GM10266 (cell line): Measurements from ENCODE around the gene CCT7.

Source experiments
- DNase-seq: peaks from one replicate; pipeline ENCODE4 v3.0.0; 2012; ENCODE audit errors: extremely low spot score
- TF ChIP-seq, protein P1 (sequence below): IDR thresholded peaks from 2 replicates; pipeline ENCODE4 v1.5.1; 2012; ENCODE audit warnings: mild to moderate bottlenecking, low read depth; ENCODE audit not compliant: control insufficient read depth, insufficient read depth; ENCODE audit errors: missing control alignments

CCT7 gene

DNA sequence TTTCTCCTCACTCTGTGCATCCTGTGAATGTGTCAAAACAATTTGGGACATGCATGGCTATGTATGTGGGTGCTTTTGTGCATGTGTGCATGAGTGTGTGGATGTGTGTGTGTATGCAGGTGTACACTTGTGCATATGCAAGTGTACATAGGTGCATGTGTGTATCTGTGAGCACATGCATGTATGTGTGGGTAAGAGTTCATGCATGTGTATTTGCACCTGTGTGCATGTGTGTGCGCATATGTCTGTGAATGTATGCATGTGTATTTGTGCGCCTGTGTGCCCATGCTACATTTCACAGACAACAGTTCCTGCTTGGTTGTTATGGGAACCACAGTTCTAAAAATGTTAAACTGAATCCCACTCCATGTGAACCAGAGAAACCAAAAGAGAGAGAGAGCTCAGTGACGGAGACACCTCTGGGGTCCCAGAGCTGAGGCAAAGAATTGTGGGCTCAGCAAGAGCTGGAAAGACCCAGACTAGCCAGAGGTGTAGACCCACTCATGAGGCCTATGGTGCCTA lies 52.1 kb downstream of the CCT7 start:
- TF ChIP-seq, protein P1, sequence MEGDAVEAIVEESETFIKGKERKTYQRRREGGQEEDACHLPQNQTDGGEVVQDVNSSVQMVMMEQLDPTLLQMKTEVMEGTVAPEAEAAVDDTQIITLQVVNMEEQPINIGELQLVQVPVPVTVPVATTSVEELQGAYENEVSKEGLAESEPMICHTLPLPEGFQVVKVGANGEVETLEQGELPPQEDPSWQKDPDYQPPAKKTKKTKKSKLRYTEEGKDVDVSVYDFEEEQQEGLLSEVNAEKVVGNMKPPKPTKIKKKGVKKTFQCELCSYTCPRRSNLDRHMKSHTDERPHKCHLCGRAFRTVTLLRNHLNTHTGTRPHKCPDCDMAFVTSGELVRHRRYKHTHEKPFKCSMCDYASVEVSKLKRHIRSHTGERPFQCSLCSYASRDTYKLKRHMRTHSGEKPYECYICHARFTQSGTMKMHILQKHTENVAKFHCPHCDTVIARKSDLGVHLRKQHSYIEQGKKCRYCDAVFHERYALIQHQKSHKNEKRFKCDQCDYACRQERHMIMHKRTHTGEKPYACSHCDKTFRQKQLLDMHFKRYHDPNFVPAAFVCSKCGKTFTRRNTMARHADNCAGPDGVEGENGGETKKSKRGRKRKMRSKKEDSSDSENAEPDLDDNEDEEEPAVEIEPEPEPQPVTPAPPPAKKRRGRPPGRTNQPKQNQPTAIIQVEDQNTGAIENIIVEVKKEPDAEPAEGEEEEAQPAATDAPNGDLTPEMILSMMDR = no peak
- no peak for DNase-seq

DNA sequence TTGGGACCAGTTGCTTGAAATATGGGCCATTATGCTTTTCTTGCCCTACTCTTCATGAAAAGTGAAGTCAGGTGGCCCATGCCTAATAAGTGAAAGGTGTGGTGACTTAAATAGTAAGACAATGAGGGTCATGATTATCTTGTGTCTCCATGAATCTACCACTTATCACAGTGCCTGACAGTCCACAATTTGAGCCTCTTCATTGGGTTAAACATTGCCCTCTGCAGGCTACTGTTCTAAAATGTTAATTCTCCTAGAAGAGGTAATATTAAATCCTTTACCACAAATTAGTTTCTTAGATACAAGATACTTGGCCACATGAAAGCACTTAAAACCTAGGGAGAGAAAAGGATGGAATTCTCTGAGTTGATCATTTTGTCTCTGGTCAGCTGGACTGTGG lies 55.2 kb downstream of the CCT7 start:
- no peak for DNase-seq
- TF ChIP-seq, protein P1 = no peak

DNA sequence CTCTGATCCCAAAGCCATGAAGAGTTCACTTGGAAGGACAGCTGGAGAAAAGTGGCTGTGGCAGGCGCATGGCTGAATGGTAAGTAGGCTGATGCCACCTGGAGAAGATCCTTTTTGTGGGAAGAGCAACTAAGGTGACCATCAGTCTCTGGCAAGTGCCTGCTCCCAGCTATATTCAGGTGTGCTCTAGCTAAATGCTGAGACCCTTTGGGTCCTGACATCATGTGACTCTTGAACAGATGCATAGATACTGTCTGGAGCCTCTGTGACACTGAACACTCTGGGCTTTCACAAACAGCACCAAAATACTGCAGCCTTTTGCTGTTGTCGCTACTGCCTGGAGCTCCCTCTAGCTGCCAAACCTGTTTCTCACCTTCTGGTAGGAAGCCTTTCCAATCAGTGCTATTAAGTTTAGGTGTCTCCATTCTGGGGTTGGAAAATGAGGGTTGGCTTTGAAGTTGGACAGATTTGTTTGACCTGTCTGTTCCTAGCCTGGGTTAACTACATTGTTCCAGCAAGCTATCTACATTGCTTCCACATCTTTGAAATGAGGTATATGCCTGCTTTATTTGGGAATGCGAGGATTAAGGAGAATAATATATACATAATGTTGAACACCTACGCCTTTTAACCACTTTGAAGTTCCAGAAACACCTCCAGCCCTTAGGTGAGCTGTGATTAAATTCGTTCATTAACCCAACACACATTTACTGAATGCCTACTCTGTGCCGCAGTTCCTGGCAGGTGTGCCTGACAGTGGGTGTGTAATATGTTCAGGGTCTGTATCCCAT lies 56.1 kb downstream of the CCT7 start:
- no peak for DNase-seq
- TF ChIP-seq, protein P1 = peak; percentile 80

DNA sequence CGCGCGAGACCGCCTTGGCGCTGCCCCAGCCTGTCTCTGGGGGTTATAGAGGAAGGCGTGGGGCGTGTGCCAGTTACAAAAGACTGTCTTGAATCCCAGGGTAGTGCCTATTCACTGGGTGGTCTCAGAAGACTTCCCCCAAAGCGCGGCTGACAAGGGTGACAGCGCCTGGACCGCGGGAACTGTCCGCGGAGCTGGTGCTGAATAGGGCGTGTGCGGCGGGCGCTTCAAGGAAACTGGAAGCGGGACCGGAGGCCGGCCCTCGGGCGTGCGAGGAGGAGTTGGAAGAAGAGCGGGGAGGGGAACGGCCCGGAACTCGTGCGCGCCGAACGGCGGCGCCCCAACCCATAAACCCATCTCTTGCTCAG lies 57.0 kb downstream of the CCT7 start:
- DNase-seq = peak; percentile 77
- TF ChIP-seq, protein P1 = no peak

DNA sequence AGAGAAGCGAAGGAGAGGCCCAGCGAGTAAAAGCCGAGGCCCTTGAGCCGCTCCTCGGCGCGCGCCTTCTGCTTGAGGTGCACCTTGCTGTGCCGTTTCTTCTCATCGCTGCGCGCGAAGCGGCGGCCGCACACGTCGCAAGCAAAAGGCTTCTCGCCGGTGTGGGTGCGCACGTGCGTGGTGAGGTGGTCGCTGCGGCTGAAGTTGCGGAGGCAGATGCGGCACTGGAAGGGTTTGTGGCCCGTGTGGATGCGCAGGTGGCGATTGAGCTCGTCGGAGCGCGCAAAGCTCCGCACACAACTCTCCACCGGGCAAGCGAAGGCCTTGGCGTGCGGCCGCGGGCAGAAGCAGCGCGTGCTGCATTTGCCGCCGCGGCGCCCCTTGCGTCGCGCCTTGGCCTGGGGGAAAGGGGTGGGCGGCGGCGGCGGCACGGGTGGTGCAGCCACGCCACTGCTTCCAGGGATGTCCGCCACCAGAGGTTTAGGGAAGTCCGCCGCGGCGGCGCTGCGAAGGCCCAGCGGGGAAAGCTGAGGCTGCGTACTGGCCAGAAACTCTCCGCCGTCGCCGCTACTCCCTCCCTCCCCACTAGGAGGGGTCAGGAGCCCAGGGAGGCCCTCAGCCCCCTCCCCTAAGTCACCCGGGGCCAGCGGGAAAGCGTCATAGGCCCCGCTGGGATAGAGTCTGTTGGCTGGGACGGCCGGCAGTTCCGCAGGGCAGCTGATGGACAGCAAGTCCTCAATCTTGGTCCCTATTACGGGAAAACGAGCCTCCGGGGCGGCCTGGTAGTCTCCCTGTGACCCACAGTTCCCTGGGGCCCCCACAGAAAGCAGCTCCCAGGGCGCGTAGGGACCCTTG lies 57.6 kb downstream of the CCT7 start:
- no peak for DNase-seq
- TF ChIP-seq, protein P1 = peak; percentile 14

DNA sequence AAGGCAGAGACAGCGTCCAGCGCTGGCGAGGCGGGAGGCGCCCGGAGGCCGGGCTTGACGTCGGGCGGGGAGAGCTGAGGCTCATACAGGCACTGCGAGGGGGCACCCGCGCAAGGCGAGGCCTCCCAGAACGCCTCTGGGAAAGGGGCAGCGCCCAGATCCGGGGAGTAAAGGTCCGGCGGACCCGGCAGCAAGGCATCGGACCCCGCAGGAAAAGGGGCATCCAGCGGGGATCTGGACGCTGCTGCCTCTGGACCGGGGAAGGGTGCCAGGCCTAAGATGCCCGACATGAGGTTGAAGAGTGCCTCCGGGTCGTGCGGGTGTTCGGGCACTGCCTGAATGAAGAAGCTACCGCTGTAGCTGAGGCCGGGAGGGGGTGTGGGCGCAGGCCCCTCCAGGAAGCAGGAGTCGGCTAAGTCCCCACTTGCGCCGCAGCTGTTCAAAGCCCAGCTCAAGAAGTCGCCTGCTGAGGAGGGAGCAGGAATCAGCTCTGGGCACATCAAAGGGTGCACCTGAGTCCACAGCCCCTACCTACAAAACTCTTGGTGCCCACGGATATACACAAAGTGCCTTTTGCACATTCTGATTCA lies 58.3 kb downstream of the CCT7 start:
- DNase-seq = no peak
- TF ChIP-seq, protein P1 = no peak
